Measurements from ENCODE around the gene MEOX2.
A peak's percentile ranks its signal among the peaks of the same experiment; 100 is the strongest.

MEOX2 gene

GRCh38 chr7:15686295-15686956 is at the start of gene MEOX2:
TSS of gene MEOX2 (minus strand) at chr7:15686683. CDS start at chr7:15686402, 281 bp downstream.
- DNase-seq (ENCODE audit: low spot score) = peak; percentile 47

DNA sequence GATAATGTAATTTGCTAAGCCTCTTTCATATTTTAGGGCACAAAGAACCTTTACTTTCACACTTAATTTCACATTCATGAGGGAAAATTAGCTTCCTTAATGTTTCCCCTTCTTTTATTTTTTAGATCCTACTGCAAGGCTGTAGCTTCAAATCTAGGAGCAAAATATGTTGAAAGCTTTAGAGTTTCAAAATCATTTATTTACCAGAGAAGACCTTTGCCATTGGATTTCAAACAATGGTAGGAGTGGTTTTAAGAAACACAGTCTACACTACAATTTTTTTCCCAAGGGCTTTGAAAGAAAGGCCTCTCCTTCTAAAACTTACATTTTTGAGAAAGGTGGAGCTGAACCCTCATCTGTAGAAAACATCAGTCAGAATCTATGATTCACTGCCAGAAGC is 43.3 kb upstream of the MEOX2 start:
- DNase-seq (ENCODE audit: low spot score) = no peak

DNA sequence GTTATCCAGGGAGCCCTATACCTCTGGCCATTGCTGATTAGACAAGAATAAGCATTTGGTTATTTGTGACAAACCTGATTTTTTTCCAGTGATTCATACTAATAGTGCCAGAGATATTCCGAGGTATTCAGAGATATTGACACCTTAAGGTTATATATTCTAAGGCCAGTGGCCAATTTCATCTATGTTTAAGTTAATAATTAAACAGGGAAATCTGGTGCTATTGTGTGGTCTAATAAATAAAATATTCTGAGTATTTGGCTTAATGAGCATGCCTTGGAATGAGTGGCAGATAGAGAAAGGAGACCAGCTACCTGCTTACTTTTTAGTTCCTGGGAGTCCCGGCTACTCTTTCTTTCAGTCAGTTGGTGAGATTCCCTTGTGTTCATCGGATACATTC is 38.6 kb upstream of the MEOX2 start:
- DNase-seq (ENCODE audit: low spot score) = no peak

- DNase-seq (ENCODE audit: low spot score) = no peak
Observed at GRCh38 chr7:15723841-15724240, 37.4 kb upstream of the MEOX2 start.

- DNase-seq (ENCODE audit: low spot score) = no peak
Observed at GRCh38 chr7:15720849-15721471, 34.5 kb upstream of the MEOX2 start.

DNA sequence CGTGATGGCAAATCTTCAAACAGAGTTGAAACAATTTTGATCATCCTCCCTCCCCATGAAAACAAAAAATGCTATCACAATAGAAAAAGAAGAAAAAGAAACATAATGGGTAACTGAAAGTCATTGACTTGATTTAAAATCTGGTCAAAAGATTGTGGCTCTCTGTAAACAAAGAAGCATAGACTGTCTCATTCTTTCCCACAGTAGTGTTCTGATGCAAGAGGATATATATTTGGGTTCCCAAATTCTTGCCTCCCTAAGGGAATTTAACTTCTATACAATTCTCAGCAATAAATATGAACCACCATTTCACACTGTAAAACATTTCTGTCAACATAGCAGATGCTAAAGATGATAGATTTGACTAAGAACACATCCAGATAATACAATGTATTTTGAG is 32.8 kb upstream of the MEOX2 start:
- DNase-seq (ENCODE audit: low spot score) = no peak

GRCh38 chr7:15715435-15715834 is 29.0 kb upstream of the MEOX2 start:
- DNase-seq (ENCODE audit: low spot score) = no peak

DNA sequence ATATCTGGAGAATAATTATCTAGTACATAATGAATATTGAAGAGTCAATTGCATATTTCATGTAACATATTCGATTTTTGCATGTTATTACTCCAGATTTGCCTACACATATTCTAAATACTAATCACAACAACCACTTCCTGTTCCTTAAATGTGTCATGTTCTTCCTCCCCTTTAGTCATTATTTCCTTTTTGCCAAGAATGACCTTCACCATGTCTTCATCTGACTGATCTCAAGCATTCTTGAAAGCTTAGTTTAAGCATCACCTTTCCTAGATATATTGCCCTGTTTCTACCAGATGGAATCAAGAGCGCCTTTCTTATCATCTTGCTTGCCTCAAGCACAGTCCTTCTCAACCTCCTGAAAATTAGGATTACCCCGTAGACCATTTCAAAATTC is 23.5 kb upstream of the MEOX2 start:
- DNase-seq (ENCODE audit: low spot score) = no peak

DNA sequence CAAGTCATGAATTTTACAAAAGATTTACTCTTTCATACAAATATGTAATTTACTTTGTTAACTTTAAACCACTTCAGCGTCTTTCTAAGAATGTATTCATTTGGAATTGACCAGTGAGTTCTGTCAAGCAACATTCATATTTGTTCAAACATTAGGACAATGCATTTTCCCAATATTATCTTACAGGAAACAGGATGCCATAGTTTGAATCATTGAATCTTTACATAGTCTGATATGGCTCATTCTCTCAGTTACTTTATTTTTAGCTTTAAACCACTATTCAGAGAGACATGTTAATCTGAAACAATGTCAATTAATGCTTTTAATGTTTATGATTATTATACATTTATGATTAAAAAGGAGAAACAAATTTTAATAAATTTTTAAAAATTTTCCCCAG is 21.1 kb upstream of the MEOX2 start:
- DNase-seq (ENCODE audit: low spot score) = no peak

DNA sequence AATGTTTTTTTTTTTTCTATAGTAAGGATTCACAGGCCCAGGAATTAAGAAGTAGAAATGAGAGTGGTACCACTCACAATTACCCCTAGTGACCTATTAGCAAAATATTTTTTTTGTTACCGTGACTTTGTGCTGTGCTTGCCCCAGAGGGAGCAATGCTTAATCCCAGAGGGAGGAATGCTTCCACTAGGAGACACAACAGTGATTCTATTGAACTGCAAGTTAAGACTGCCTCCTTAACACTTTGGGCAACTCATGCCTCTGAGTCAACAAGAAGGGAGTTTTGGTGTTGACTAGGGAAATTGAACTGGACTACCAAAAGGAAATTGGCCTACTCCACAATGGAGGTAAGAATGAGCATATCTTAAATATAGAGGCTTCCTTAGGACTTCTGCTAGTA is 17.2 kb upstream of the MEOX2 start:
- no peak for DNase-seq (ENCODE audit: low spot score)

DNA sequence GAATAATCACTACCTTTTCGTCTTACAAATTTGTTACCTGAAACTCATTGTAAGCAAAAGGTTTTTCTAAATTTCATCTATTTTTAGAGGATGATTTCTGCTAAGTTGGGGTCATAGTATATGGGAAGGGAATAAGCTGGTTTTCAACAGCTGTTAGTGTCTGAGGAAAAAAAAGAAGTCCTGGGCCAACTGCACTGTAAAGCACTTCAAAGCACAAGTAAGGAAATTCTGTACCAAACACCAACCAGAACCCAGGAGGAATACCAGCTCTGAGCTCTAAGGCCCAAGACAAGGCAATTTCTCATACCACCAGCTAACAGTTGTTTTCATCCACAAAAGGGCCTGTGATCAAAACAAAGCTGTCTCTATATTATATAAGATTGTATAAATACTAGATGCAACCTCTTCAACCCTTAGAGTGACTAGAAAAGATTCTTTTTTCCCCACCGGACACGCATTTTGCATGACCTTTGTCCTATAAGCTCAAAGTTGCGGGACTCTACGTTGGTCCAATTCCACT is 6.1 kb upstream of the MEOX2 start:
- DNase-seq (ENCODE audit: low spot score) = no peak

DNA sequence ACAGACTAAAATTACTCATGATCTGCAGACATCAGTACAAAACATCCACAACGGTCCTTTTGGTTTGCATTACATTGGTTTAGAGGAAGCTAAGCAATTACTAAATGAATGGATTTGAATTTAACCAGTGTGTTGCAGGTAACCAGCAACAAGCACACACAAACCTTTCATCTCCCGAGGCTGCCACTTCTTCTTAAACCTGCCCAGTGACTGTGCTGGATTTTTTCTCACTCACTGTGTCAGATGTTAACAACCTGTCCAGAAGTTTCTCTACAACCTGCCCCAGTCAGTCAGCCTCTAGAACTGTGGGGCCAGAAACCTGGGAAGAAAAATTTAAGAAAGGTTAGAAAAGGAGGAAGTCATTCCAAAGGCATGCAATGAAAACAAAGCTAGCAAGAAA is 2.4 kb upstream of the MEOX2 start:
- DNase-seq (ENCODE audit: low spot score) = no peak

DNA sequence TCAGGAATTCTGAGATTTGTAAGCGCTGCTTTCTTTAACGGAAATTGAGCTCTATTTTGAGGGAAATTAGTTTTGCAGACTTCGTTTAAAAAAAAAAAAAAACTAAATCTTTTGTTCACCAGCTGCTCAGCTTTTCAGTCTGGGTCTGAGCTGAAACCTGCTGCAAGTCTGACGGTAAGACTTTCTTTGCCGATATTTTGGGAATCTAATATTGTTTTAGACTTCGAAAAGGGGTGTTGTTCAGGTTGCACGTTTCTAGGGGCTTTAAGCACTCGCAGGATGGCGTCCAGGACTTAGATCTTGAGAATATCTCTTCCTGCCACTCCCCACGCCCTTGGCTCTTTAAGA is 1.8 kb upstream of the MEOX2 start:
- DNase-seq (ENCODE audit: low spot score) = no peak

DNA sequence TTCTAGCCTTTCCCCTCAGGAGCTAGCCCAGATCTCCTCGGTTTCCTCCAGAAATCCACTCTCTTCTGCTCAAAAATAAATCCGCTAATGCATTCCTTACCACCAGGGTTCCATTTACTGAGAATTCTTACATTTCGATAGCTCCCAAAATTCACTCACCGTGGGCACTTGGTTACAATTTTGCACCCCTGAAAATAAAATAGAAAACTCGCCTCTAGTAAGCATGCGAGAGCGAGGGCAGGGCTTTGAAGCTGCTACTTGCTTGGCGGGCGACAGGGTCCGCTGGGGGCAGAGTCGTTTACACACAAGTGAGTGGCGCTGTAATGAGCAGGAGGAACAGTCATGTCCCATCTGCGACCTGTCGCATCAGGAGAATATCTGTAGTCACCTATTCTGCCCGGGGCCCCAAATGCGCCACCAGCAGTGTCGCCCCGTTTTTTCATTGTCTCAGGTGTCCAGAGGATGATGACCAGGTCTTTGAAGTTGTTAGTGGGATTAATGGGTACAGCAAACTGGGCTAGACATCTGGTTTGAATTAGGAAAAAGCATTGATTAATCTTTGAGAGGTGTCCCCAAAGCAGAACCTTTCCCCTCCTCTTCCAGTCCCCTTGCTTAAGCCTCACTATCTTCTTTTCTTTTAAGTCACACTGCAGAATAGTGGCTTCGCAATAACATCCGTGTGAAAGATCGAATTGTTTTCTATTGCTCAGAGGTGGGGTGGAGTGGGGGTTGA is 1.2 kb upstream of the MEOX2 start:
- DNase-seq (ENCODE audit: low spot score) = peak; percentile 17

DNA sequence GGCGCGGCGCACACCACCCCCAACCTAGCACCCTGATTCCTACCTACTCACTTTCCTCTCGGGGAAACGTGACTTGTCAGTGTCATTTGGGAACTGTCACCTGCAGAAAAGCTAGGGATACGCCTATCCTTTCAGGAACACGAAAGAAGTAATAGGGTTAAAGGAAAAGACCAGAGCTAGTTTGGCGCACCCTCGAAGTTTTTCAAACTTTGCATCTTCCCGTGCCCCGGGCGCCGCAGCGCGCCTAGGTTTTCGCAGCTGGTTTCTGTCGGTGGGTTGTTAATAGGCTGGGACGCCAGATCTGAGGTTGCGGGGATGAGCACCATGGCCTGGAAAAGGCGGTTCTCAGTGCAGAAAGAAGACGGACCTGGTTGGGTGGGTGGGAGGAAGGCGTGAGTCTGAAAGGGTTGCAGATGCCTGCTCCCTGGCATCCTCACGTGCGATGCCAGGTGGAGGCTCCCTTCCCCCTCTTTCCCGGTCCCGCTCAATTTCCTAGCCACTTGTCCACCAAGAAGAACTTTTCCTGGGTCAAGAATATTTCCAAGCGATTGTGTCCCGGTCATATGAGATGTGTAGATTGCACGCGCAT is 568 bp upstream of the MEOX2 start:
- DNase-seq (ENCODE audit: low spot score) = peak; percentile 16

DNA sequence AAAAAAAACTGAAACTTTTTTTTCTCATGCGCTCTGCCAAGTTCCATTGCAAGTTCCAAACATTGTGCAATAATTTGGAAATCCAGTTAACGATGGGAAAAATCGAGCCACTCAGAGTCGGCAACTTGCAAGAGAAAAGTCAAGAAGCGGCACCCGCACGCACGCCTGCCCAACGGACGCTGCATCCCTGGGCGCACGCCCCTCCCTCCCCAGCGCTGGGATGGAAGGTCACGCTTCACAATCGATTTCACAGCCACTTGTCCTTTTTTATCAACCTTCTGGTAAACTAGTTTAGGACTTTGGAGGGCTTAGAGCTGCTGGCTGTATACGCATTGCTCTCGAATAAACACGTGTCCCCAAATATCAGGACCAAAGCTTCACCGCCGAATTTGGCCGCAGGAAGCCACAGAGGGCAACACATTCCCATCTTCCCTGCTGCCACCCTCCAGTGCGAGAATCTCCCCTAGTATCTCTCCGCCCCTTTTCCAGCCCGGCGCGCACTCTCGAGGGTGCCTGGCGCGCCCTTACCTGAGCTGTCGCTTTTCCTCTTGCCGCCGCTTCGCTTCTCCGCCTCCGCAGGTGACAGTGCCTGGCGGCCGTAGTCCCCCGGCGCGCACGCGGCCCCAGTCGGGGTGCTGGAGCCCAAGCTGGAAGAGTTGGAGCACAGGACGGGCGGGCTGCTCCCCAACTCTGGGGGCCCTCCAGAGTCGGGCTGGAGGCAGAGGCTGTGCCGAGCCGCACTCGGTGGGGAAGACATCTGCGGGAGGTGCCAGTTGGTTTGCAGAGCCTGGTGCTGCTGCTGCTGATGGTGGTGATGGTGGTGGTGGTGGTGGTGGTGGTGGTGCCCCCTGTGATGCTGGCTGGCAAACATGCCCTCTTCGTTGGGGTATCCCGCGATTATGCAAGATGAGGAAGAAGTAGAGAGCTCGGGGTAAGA is 857 bp downstream of the MEOX2 start:
- peak; percentile 39 for DNase-seq (ENCODE audit: low spot score)

GRCh38 chr7:15684871-15685270 is 1.6 kb downstream of the MEOX2 start:
- no peak for DNase-seq (ENCODE audit: low spot score)

DNA sequence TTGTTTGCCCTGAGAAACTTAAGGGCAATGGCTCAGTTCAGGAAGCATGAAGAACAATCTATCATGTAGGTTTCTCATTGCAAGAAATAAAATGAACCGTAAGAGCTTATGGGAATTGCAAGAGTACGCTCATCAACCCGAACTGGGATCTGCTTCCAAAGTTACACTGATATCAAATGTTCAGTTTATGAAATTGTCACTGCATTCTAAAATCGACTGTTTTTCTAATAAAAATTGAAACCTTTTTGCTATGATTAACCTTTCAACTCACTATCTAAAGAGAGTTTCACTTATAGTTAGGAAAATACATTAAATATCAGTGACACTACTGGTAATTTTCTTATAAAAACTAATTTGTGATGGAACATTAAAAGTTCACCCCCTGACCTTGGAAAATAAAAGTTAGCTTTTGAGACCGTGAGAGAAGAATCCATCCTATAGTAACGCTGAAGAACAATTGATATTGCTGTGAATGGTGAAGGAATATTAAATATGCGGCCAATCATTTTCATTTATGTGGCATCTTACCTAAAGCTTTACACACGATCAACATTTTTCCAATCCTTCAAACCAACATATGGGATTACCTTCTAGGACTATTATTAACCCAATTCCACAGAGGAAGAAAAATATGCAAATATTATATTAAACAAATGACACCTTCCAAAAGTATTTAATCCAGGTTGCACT is 2.2 kb downstream of the MEOX2 start:
- no peak for DNase-seq (ENCODE audit: low spot score)

DNA sequence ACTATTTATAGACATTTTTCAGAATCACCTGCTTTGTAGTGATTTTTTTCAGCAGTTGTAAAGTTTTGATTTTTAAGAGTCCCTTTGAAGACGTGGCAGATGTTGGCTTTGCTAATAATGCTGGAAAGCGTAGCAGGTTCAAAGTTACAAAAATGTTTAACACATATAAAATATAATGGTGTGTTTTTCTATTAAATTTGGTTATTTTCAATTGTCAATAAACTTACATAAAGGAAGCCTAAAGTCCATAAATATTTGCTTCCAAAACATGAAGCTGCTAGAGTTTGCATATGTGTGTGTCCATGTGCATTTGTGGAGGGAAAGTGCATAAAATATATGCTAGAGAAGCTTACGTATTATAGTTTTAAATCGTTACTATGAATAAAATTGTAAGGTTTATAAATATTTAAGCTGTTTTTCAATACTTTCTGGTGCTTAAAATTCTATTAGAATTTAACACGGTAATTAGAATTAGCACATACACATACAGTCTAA is 3.7 kb downstream of the MEOX2 start:
- no peak for DNase-seq (ENCODE audit: low spot score)

DNA sequence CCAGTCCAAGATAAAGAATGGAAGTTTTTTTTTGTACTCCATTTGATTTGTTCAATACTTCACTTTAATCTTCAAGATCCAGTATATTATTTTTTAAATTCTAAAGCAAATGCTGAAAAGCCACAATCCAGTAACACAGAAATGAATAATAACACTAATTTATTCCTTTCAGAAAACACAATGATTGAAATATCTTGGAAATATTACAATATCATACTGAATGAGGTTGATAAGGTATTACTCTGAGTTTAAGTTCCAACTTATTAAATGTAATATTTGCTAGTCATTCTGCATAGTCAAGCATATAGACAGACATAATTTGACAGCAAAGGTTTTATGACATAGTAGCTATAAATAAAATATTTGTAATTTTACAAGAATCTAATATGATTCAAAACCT is 4.4 kb downstream of the MEOX2 start:
- DNase-seq (ENCODE audit: low spot score) = no peak

DNA sequence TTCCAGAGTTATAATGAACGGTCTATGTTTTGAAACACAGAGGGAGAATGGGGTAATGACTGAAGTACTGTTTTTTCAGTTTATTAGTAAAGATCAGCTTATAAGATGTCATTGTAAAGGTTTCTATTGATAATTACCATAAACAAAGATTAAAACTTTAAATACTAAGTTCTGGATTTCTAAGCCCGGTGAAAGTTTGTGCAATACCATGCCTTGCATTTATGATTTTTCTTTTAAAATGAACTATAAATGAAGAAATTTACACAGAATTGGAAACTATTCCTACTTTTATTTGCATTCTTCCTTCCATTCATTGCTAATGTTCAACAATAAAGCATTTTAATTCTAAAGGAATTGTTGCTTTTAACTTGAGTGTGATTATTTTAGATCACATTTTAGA is 4.9 kb downstream of the MEOX2 start:
- no peak for DNase-seq (ENCODE audit: low spot score)

All from HuH-7 (cell line).